Right lobe of liver (tissue), 6 donors: ENCODE measurements around the gene SMC1B. TPM values are rescaled to one million over a fixed set of nuclear protein-coding genes. Genes with fewer than 3 reads are reported as not detected.
"Not testable (repeated sequence)": the region's sequence is repeated elsewhere in the genome, so short reads cannot be mapped to it uniquely, and the experiment has no call there.

Experiments used
- ATAC-seq, 4 donors: fragments of 200-7000 bp; cut with Tn5 transposase; one replicate each; pipeline ENCODE4 v1.9.1; 2020; ENCODE audit warnings: mild to moderate bottlenecking in 4 of 4, moderate library complexity in 4 of 4
- DNase-seq, 3 donors: peaks; one replicate each; pipeline ENCODE4 v3.0.0-alpha.2; 2020
- H3K27ac ChIP-seq, 3 donors: fragments of 200-600 bp; one replicate each; pipeline ENCODE4 v1.8.0; 2022
- H3K27me3 ChIP-seq, 2 donors: fragments of 200-600 bp; one replicate each; pipeline ENCODE4 v1.8.0; 2022
- H3K36me3 ChIP-seq, 4 donors: fragments of 200-600 bp; sonication (generic) in 1 of 4; one replicate each; pipeline versions ENCODE4 v1.5.1 to v1.8.0; 2017 to 2022; ENCODE audit warnings: control low read depth in 1 of 4
- H3K4me1 ChIP-seq, 4 donors: fragments of 200-600 bp; sonication (generic) in 1 of 4; one replicate each; pipeline versions ENCODE4 v1.5.1 to v1.8.0; 2017 to 2022; ENCODE audit warnings: control low read depth in 1 of 4
- H3K4me3 ChIP-seq, 3 donors: fragments of 200-600 bp; one replicate each; pipeline ENCODE4 v1.8.0; 2022
- H3K9me3 ChIP-seq, 4 donors: fragments of 200-600 bp; sonication (generic) in 1 of 4; one replicate each; pipeline versions ENCODE4 v1.5.1 to v1.8.0; 2017 to 2022; ENCODE audit warnings: control low read depth in 1 of 4
- POLR2A ChIP-seq: fragments of 450-650 bp; IDR thresholded peaks from one replicate; pipeline ENCODE4 v1.6.1; 2017; ENCODE audit warnings: antibody characterized with exemption, mild to moderate bottlenecking
- WGBS: methylation state at CpG from one replicate; pipeline ENCODE4 v1.1.6; 2018; ENCODE audit warnings: low coverage, low lambda C conversion rate; ENCODE audit not compliant: insufficient coverage; ENCODE audit errors: missing lambda C conversion rate; 5-methylcytosine and 5-hydroxymethylcytosine counted together
- intact Hi-C, 2 donors: fragments of 100-400 bp; cut with DNase I; formaldehyde crosslinking; loops; one replicate each; pipeline versions ENCODE4 v1.11.2 to v1.14.1; 2022
- total RNA-seq, 6 experiments: library from RNA; depleted of rRNA in 2 of 6; stranded (reverse); fragments of >200 nt in 2 of 6; fragmentation: NEBNext Ultra II Directional in 3 of 6; extraction: Animal tissue kit (Norgen Biotek cat#: 25700) in 3 of 6; gene quantifications; one replicate each; pipeline versions ENCODE4 v1.1.0 to v1.2.4, GENCODE V29; 2016 to 2023
- TF ChIP-seq, protein P1 (sequence below), 4 donors: fragments of 200-600 bp in 3 of 4; fragments of 450-650 bp in 1 of 4; IDR thresholded peaks; one replicate each; pipeline versions ENCODE4 v1.5.1 to v1.8.0; 2016 to 2022; ENCODE audit warnings: antibody characterized with exemption in 4 of 4, mild to moderate bottlenecking in 2 of 4
- donor health status: DM: no; HTN: yes; CAD: no.
- donor health status: DM: no; HTN: no; CAD: no.
- donor health status: DM: no; HTN: no; CAD: no.
- donor health status: DM: no; HTN: yes; CAD: no.
- donor health status: DM: no; HTN: yes; CAD: no.

The SMC1B gene
- total RNA-seq, 6 experiments from 2014 or later, result not detected

DNA sequence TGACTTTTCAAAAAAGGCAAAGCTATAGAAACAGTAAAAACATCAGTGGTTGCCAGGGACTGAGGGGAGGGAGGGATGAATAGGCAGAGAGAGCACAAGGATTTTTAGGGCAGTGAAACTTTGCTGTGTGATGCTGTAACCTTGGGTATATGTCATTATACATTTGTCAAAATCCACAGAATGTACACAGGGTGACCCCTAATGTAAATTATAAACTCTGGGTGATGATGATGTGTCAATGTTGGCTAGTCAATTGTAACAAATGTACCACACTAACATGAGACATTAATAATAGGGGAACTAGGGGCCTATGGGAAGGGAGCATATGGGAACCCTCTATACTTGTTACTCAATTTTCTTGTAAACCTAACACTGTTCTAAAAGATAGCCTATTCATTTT is 24.9 kb upstream of the SMC1B start:
- no peak for ATAC-seq
- no peak for DNase-seq
- Histone ChIP-seq H3K9me3 (no peaks in the 10 kb centered on the region), H3K27ac (no peak overlapping the region), H3K36me3 (no peaks in the 10 kb centered on the region), H3K4me1 (peaks cover 0 to 5% (median 0%) of the 10 kb centered on the region in 4 donors), H3K4me3 (no peak overlapping the region), H3K27me3 (no peaks in the 10 kb centered on the region)
- intact Hi-C loops, result no loop called here
- TF ChIP-seq, protein P1, sequence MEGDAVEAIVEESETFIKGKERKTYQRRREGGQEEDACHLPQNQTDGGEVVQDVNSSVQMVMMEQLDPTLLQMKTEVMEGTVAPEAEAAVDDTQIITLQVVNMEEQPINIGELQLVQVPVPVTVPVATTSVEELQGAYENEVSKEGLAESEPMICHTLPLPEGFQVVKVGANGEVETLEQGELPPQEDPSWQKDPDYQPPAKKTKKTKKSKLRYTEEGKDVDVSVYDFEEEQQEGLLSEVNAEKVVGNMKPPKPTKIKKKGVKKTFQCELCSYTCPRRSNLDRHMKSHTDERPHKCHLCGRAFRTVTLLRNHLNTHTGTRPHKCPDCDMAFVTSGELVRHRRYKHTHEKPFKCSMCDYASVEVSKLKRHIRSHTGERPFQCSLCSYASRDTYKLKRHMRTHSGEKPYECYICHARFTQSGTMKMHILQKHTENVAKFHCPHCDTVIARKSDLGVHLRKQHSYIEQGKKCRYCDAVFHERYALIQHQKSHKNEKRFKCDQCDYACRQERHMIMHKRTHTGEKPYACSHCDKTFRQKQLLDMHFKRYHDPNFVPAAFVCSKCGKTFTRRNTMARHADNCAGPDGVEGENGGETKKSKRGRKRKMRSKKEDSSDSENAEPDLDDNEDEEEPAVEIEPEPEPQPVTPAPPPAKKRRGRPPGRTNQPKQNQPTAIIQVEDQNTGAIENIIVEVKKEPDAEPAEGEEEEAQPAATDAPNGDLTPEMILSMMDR (IDR thresholded peaks at IDR 0.05), result no peak
- TF ChIP-seq POLR2A, result no peak

DNA sequence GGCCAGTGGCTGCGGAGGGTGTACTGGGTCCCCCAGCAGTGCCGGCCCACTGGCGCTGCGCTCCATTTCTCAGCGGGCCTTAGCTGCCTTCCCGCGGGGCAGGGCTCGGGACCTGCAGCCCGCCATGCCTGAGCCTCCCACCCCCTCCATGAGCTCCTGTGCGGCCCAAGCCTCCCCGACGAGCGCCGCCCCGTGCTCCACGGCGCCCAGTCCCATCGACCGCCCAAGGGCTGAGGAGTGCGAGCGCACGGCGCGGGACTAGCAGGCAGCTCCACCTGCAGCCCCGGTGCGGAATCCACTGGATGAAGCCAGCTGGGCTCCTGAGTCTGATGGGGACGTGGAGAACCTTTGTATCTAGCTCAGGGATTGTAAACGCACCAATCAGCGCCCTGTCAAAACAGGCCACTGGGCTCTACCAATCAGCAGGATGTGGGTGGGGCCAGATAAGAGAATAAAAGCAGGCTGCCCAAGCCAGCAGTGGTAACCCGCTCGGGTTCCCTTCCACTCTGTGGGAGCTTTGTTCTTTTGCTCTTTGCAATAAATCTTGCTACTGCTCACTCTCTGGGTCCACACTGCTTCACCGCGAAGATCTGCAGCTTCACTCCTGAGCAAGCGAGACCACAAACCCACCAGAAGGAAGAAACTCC is 23.6 kb upstream of the SMC1B start:
- WGBS, result 83% methylated on average over 4 of the region's 34 CpGs
- DNase-seq, intact Hi-C loops: not testable (repeated sequence)

DNA sequence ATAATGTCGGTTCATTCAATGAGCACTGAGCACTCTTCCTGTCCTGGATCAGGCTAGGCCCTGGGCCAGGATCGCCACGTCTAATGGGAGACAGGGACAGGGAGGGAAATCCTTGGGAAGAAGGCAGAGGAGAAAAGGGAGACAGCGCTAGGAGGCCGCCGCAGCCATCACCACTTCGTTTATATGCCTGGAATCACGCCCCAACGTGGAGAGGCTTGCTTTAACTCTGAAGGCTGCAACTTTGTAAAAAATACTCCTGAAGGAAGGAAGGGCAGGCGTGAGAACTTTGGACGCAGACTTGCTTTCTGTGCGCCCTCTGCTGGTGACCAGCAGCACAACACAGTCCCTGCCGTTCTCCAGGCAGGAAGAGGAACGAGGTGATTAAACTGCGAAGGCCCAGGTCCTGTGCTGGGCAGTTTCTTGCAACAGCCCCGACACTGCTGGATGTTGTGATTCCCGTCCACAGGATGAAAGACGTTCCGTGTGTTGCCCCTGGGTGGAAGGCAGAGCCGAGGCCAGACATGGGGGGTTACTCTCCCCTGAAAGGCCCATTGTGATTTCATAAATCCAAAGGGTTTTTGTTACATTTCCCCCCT is 22.2 kb upstream of the SMC1B start:
- H3K9me3 ChIP-seq, result no peaks in the 10 kb centered on the region
- no peak for TF ChIP-seq POLR2A
- TF ChIP-seq, protein P1 (IDR thresholded peaks at IDR 0.05), result peak; percentile 96 to 99 (median 98)
- intact Hi-C loops, result no loop called here
- 3% methylated on average over 14 of the region's 20 CpGs for WGBS
- no peaks in the 10 kb centered on the region for H3K27me3 ChIP-seq
- peaks cover 0 to 5% (median 0%) of the 10 kb centered on the region in 4 donors for H3K4me1 ChIP-seq
- H3K36me3 ChIP-seq, result no peaks in the 10 kb centered on the region
- ATAC-seq (peak; percentile 99 to 100 (median 100)), DNase-seq (peak; percentile 85 to 86 (median 85))
- H3K4me3 ChIP-seq, result no peak overlapping the region
- peak overlapping the region in 1 of 3 donors; percentile 51 for H3K27ac ChIP-seq

More for the DNA sequence above, 23.6 kb upstream of the SMC1B start:
- H3K36me3 ChIP-seq, H3K4me1 ChIP-seq, H3K9me3 ChIP-seq, H3K4me3 ChIP-seq, ATAC-seq, H3K27me3 ChIP-seq, H3K27ac ChIP-seq: not testable (repeated sequence)

DNA sequence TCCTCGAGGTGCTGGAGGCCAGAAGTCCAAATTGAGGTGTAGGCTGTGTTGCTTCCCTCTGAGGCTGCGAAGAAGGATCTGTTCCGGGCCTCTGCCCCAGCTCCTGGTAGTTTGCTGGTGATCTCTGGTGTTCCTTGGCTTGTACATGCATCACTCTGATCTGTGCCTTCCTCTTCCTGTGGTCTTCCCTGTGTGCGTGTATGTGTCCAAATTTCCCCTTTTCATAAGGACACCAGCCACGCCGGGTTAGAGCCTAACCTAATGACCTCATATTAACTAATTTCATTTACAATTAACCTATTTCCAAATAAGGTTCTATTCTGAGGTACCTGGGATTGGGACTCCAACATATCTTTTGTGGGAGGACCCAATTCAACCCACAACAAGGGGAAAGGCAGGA is 21.6 kb upstream of the SMC1B start:
- H3K27me3 ChIP-seq, result no peaks in the 10 kb centered on the region
- H3K4me3 ChIP-seq, result no peak overlapping the region
- H3K4me1 ChIP-seq, result peaks cover 0 to 5% (median 0%) of the 10 kb centered on the region in 4 donors
- DNase-seq (no peak), ATAC-seq (no peak)
- TF ChIP-seq, protein P1 (IDR thresholded peaks at IDR 0.05), result no peak
- no peak for TF ChIP-seq POLR2A
- no peaks in the 10 kb centered on the region for H3K9me3 ChIP-seq
- intact Hi-C loops, result loop anchor here (5.0 kb wide), 2 partner anchors 163 to 168 kb away; no protein-coding TSS in a partner anchor
- no peak overlapping the region for H3K27ac ChIP-seq
- H3K36me3 ChIP-seq, result no peaks in the 10 kb centered on the region
- 72% methylated on average over 4 of the region's 6 CpGs for WGBS

DNA sequence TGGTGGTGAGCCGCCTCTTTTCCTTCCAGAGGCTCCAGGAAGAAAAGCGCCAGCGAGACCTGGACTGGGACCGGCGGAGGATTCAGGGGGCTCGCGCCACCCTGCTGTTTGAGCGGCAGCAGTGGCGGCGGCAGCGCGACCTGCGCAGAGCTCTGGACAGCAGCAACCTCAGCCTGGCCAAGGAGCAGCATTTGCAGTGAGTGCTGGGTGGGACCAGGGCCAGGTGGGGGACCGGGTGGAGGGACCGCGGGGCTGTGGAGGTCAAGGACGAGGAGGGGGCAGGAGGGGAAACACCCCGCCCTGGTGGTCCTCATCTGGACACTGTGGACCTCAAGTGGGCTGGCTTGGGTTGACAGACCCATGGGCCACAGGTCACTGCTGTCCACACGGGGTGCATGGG is 17.5 kb upstream of the SMC1B start:
- peak in 1 of 3 donors; percentile 53 for DNase-seq
- TF ChIP-seq POLR2A, result no peak
- TF ChIP-seq, protein P1 (IDR thresholded peaks at IDR 0.05), result no peak
- 80% methylated on average over 1 of the region's 19 CpGs for WGBS
- H3K27ac ChIP-seq, result no peak overlapping the region
- no peak for ATAC-seq
- no peaks in the 10 kb centered on the region for H3K36me3 ChIP-seq
- peaks cover 0 to 5% (median 0%) of the 10 kb centered on the region in 4 donors for H3K4me1 ChIP-seq
- intact Hi-C loops, result loop anchor here (5.0 kb wide), 2 partner anchors 159 to 164 kb away; no protein-coding TSS in a partner anchor
- no peaks in the 10 kb centered on the region for H3K27me3 ChIP-seq
- no peak overlapping the region for H3K4me3 ChIP-seq
- H3K9me3 ChIP-seq, result no peaks in the 10 kb centered on the region
